ENCODE measurements around the gene WTAP. TPM values are rescaled to one million over a fixed set of nuclear protein-coding genes. Genes with fewer than 3 reads are reported as not detected.
"Not testable (repeated sequence)": the region's sequence is repeated elsewhere in the genome, so short reads cannot be mapped to it uniquely, and the experiment has no call there.

The WTAP gene
- polyA plus RNA-seq, 1 experiment, result 38.5 TPM

GRCh38 chr6:159728531-159728964 lies 1.2 kb downstream of the WTAP start:
- Histone ChIP-seq H3K27ac (ENCODE audit: low read depth, low read length) (no peak overlapping the region), H3K4me3 (ENCODE audit: low read depth, low read length) (peak overlapping the region; percentile 86), H3K9me3 (ENCODE audit: control insufficient read depth, insufficient read depth, low read length) (no peaks in the 10 kb centered on the region; the same call in 1 of the 2 replicates), H3K27me3 (ENCODE audit: control insufficient read depth, insufficient read depth, low read length) (no peaks in the 10 kb centered on the region)
- ChIA-PET CTCF (interaction anchor here (0.8 to 1.6 kb wide), 4 partner anchors 10 to 74 kb away, joined by 3 to 6 read pairs (median 4); no protein-coding TSS in a partner anchor), POLR2A (interaction anchor here (0.7 to 1.1 kb wide), 2 partner anchors 23 to 35 kb away, joined by 3 read pairs; partner anchors contain the start of gene SOD2)
- no peak for TF ChIP-seq CTCF (IDR thresholded peaks at IDR 0.05; ENCODE audit: low read depth, low read length)
- no peak for DNase-seq (ENCODE audit: low read depth, low spot score)

GRCh38 chr6:159729598-159730331 lies 2.5 kb downstream of the WTAP start:
- Histone ChIP-seq H3K9me3 (ENCODE audit: control insufficient read depth, insufficient read depth, low read length) (no peaks in the 10 kb centered on the region; the same call in 1 of the 2 replicates), H3K4me3 (ENCODE audit: low read depth, low read length) (peak overlapping the region; percentile 86), H3K27me3 (ENCODE audit: control insufficient read depth, insufficient read depth, low read length) (no peaks in the 10 kb centered on the region), H3K27ac (ENCODE audit: low read depth, low read length) (no peak overlapping the region)
- no peak for TF ChIP-seq CTCF (IDR thresholded peaks at IDR 0.05; ENCODE audit: low read depth, low read length)
- DNase-seq (ENCODE audit: low read depth, low spot score), result no peak
- ChIA-PET CTCF (interaction anchor here (0.9 to 1.5 kb wide), 2 partner anchors 9 to 11 kb away, joined by 4 to 7 read pairs; no protein-coding TSS in a partner anchor), POLR2A (no interaction called here)

DNA sequence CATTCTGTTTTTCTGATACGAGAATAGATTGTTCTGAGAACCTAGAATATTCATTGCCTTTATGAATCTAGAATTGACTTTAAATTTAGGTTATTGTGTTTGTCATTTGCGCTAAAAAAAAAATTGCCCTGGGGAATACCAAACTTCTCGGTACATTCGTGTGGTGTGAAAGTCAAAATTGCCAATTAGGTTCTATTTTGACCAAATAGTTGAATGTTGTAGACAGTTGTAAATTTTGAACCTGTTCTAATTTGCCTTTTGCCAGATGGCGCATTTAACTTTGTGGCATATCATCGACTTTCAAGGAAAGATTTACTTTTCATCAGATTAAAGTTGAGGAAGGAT lies 3.0 kb downstream of the WTAP start:
- TF ChIP-seq CTCF (IDR thresholded peaks at IDR 0.05; ENCODE audit: low read depth, low read length), result no peak
- ChIA-PET POLR2A (no interaction called here), CTCF (interaction anchor here (1.5 kb wide), 1 partner anchor 10 kb away, joined by 7 read pairs; no protein-coding TSS in a partner anchor)
- no peak overlapping the region for H3K27ac ChIP-seq (ENCODE audit: low read depth, low read length)
- no peak for DNase-seq (ENCODE audit: low read depth, low spot score)
- no peaks in the 10 kb centered on the region; the same call in 1 of the 2 replicates for H3K9me3 ChIP-seq (ENCODE audit: control insufficient read depth, insufficient read depth, low read length)
- peak overlapping the region; percentile 86; the same call in 1 of the 2 replicates for H3K4me3 ChIP-seq (ENCODE audit: low read depth, low read length)
- no peaks in the 10 kb centered on the region for H3K27me3 ChIP-seq (ENCODE audit: control insufficient read depth, insufficient read depth, low read length)

GRCh38 chr6:159732550-159732949 lies 5.2 kb downstream of the WTAP start:
- H3K9me3 ChIP-seq (ENCODE audit: control insufficient read depth, insufficient read depth, low read length); DNase-seq (ENCODE audit: low read depth, low spot score); POLR2A ChIA-PET; H3K4me3 ChIP-seq (ENCODE audit: low read depth, low read length); H3K27ac ChIP-seq (ENCODE audit: low read depth, low read length); H3K27me3 ChIP-seq (ENCODE audit: control insufficient read depth, insufficient read depth, low read length): not testable (repeated sequence)
- CTCF ChIA-PET, result interaction anchor here (1.1 to 1.4 kb wide), 4 partner anchors 10 to 28 kb away, joined by 3 to 4 read pairs (median 3); no protein-coding TSS in a partner anchor

GRCh38 chr6:159733395-159733794 lies 6.1 kb downstream of the WTAP start:
- POLR2A ChIA-PET; H3K27ac ChIP-seq (ENCODE audit: low read depth, low read length); H3K4me3 ChIP-seq (ENCODE audit: low read depth, low read length); H3K27me3 ChIP-seq (ENCODE audit: control insufficient read depth, insufficient read depth, low read length); DNase-seq (ENCODE audit: low read depth, low spot score); H3K9me3 ChIP-seq (ENCODE audit: control insufficient read depth, insufficient read depth, low read length): not testable (repeated sequence)
- CTCF ChIA-PET, result interaction anchor here (1.4 kb wide), 2 partner anchors 14 to 16 kb away, joined by 3 to 4 read pairs; no protein-coding TSS in a partner anchor

DNA sequence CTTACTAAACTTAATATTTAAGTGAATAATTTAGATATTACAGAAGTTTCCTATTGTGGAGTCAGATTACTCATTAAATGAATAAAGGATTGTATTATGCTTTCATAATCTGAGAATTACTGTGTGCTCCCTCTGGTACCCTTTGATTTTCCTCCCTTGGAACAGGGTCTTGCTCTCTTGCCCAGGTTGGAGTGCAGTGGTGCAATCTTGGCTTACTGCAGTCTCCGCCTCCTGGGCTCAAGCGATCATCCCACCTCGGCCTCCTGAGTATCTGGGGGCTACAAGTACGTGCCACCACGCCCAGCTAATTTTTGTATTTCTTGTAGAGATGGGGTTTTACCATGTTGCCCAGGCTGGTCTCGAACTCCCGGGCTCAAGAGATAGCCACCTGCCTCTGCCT lies 9.6 kb downstream of the WTAP start:
- Histone ChIP-seq H3K27me3 (ENCODE audit: control insufficient read depth, insufficient read depth, low read length) (no peaks in the 10 kb centered on the region), H3K4me3 (ENCODE audit: low read depth, low read length) (no peak overlapping the region), H3K9me3 (ENCODE audit: control insufficient read depth, insufficient read depth, low read length) (no peaks in the 10 kb centered on the region), H3K27ac (ENCODE audit: low read depth, low read length) (no peak overlapping the region)
- no peak for TF ChIP-seq CTCF (IDR thresholded peaks at IDR 0.05; ENCODE audit: low read depth, low read length)
- ChIA-PET POLR2A (no interaction called here), CTCF (interaction anchor here (0.8 kb wide), 1 partner anchor 45 kb away, joined by 3 read pairs; no protein-coding TSS in a partner anchor)
- DNase-seq (ENCODE audit: low read depth, low spot score), result no peak

Data from AG04450 (cell line).